ENCODE results near the gene PFKM. TPM values are rescaled to one million over a fixed set of nuclear protein-coding genes. Genes with fewer than 3 reads are reported as not detected.

PFKM gene
- total RNA-seq, 2 donors from 2014 or later, result 90.0 to 107 TPM

DNA sequence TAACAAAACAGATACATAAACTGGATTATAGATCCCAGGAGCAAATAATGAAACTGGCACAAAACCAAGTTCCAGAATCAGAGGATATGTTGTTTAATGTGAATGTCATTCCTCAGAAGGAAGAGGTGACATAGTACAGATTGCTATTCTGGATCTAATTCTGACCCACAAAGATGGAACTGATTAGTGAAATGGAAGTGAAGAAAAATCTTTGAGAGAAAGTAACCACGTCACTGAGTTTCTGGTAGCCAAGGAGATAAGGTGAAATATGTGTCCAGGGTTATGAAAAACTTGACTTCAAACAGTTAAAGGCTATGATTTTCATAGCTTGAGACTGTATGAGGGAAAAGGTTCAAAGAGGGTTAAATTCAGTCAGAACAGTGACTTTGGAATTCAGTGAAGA lies 75.6 kb downstream of the PFKM start:
- no peak for DNase-seq
- Mint-ChIP-seq H3K27ac (no peak overlapping the region), H3K4me3 (no peak overlapping the region), H3K9me3 (peaks cover 2% of the 10 kb centered on the region), H3K36me3 (ENCODE audit: low read depth) (no peaks in the 10 kb centered on the region), H3K27me3 (ENCODE audit: insufficient read depth) (peaks cover 86% of the 10 kb centered on the region), H3K4me1 (peaks cover 11% of the 10 kb centered on the region)
- no peak overlapping the region for H3K27ac ChIP-seq (ENCODE audit: low read depth, low read length)
- H3K9ac ChIP-seq (ENCODE audit: extremely low read depth, low read length, poor library complexity, severe bottlenecking), result no peak overlapping the region
- peaks cover 72% of the 10 kb centered on the region for H3K27me3 ChIP-seq (ENCODE audit: control insufficient read depth, insufficient read depth, low read length, poor library complexity, severe bottlenecking)
- 60 to 74% methylated on average over 1 of the region's 1 CpG for WGBS, 2 experiments (ENCODE audit: insufficient coverage in 1 of 2, insufficient read length in 1 of 2)
- H3K4me3 ChIP-seq (ENCODE audit: low read length), result no peak overlapping the region
- TF ChIP-seq, protein P1, sequence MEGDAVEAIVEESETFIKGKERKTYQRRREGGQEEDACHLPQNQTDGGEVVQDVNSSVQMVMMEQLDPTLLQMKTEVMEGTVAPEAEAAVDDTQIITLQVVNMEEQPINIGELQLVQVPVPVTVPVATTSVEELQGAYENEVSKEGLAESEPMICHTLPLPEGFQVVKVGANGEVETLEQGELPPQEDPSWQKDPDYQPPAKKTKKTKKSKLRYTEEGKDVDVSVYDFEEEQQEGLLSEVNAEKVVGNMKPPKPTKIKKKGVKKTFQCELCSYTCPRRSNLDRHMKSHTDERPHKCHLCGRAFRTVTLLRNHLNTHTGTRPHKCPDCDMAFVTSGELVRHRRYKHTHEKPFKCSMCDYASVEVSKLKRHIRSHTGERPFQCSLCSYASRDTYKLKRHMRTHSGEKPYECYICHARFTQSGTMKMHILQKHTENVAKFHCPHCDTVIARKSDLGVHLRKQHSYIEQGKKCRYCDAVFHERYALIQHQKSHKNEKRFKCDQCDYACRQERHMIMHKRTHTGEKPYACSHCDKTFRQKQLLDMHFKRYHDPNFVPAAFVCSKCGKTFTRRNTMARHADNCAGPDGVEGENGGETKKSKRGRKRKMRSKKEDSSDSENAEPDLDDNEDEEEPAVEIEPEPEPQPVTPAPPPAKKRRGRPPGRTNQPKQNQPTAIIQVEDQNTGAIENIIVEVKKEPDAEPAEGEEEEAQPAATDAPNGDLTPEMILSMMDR (conservative IDR thresholded peaks at IDR 0.05), result no peak
- H3K4me1 ChIP-seq (ENCODE audit: control insufficient read depth, insufficient read depth, low read length), result no peaks in the 10 kb centered on the region
- H3K9me3 ChIP-seq (ENCODE audit: control insufficient read depth, low read length), result no peaks in the 10 kb centered on the region
- no peaks in the 10 kb centered on the region for H3K36me3 ChIP-seq (ENCODE audit: control insufficient read depth, insufficient read depth, low read length)

Small RNAs within 50 kb of the gene (microRNA-seq; reads per million reads assigned to microRNA genes)
- 0.44 reads per million for gene MIR6505 (ENCODE audit: borderline microRNAs expressed)

Other genes starting within 250 kb of the PFKM start
- under 1 TPM in 1 of 2 donors, not detected in 1; 0.04 TPM for gene VDR, start 214.4 kb upstream of the PFKM start, total RNA-seq
- 10 to 100 TPM; 17.3 to 61.6 TPM for gene TMEM106C, start 155.8 kb upstream of the PFKM start, total RNA-seq
- gene COL2A1, start 114.9 kb upstream of the PFKM start, total RNA-seq, result 10 to 100 TPM; 12.4 to 21.0 TPM
- 10 to 100 TPM; 30.6 to 39.6 TPM for gene SENP1, start 13.3 kb upstream of the PFKM start, total RNA-seq
- 1 to 10 TPM; 7.1 to 9.0 TPM for gene ASB8, start 38.2 kb downstream of the PFKM start, total RNA-seq
- gene CCDC184, start 64.3 kb downstream of the PFKM start, total RNA-seq, result not detected
- not detected for gene OR10AD1, start 83.9 kb downstream of the PFKM start, total RNA-seq
- gene ZNF641, start 231.6 kb downstream of the PFKM start, total RNA-seq, result 10 to 100 TPM in 1 of 2 donors, 1 to 10 TPM in 1; 9.4 to 12.5 TPM

Measured in endodermal cell (in vitro differentiated cells).